Measurements from ENCODE around the gene CACTIN. TPM values are rescaled to one million over a fixed set of nuclear protein-coding genes. Genes with fewer than 3 reads are reported as not detected.
"Not testable (repeated sequence)": the region's sequence is repeated elsewhere in the genome, so short reads cannot be mapped to it uniquely, and the experiment has no call there.

Gene CACTIN
- polyA plus RNA-seq, 4 donors, result 17.8 to 30.4 (median 22.2) TPM

- no peak for DNase-seq (ENCODE audit: low read depth in 4 of 4, low spot score in 3 of 4)
Measured at GRCh38 chr19:3632739-3633558, 6.4 kb upstream of the CACTIN start.

- no peak for DNase-seq (ENCODE audit: low read depth in 4 of 4, low spot score in 3 of 4)
Measured at GRCh38 chr19:3632098-3632497, 5.5 kb upstream of the CACTIN start.

GRCh38 chr19:3631053-3631861, 4.7 kb upstream of the CACTIN start:
- no peak for DNase-seq (ENCODE audit: low read depth in 4 of 4, low spot score in 3 of 4)

DNA sequence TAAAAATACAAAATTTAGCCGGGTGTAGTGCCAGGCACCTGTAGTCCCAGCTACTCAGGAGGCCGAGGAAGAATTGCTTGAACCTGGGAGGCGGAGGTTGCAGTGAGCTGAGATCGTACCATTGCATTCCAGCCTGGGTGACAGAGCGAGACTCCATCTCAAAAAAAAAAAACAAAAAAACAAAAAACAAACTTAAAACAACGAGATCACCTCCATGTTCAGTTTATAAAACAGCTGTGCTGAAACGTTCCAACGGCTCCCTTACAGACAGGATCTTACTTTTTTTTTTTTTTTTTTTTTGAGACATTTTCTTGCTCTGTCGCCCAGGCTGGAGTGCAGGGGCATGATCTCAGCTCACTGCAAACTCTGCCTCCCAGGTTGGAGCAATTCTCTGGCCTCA, 2.2 kb upstream of the CACTIN start:
- not testable (repeated sequence) for DNase-seq (ENCODE audit: low read depth in 4 of 4, low spot score in 3 of 4)

- no peak for DNase-seq (ENCODE audit: low read depth in 4 of 4, low spot score in 3 of 4)
Measured at GRCh38 chr19:3627351-3627723, 747 bp upstream of the CACTIN start.

- DNase-seq (ENCODE audit: low read depth in 4 of 4, low spot score in 3 of 4), result no peak
Measured at GRCh38 chr19:3625996-3626472, 556 bp downstream of the CACTIN start.

GRCh38 chr19:3623716-3624115, 2.9 kb downstream of the CACTIN start:
- DNase-seq (ENCODE audit: low read depth in 4 of 4, low spot score in 3 of 4), result no peak

DNA sequence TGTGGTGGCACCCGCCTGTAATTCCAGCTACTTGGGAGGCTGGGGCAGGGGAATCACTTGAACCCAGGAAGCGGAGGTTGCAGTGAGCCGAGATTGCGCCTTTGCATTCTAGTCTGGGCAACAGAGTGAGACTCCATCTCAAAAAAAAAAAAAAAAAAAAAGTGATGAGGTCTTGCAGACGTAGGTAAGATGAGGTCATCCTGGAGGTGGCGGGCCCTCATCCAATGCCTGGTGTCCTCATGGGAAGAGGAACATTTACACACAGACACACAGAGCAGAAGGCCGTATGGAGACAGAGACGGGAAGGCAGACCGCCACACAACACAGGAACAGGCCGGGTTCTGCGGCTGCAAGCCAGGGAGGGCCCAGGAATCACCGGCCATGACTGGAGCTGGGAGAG, 4.4 kb downstream of the CACTIN start:
- no peak for DNase-seq (ENCODE audit: low read depth in 4 of 4, low spot score in 3 of 4)

- DNase-seq (ENCODE audit: low read depth in 4 of 4, low spot score in 3 of 4), result no peak
Measured at GRCh38 chr19:3621689-3622088, 4.9 kb downstream of the CACTIN start.

- DNase-seq (ENCODE audit: low read depth in 4 of 4, low spot score in 3 of 4), result no peak
Measured at GRCh38 chr19:3620817-3621547, 5.6 kb downstream of the CACTIN start.

DNA sequence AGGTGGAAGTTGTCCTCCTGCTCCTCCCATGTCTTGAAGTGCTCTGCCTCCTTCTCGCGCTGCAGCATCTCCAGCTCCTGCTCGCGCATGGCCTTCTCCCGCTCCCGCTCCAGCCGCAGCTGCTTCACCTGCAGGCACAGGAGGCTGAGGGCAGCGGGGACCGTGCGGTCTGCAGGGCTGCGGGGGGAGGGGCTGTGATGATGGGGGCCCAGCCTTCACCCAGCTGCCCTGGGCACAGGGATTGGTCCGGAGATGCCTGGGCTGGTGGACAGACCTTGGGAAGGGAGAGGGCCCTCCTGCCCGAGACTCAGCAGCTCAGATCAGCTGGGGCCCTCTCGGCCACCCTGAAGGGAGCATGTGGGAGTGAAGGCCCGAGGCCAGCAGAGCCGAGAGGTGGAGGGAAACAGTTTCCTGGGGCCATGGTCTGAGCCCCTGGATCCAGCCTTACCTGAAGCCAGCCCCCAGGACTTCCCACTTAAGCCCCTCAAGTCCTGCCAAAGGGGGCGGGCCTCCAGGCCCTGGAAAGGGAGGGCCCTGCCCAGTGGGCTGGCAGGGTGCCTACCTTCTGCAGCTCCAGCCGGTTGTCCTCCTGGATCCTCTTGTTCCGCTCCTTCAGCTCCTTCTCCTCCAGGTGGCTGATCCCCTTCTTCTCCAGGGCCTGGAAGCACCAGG, 6.3 kb downstream of the CACTIN start:
- DNase-seq (ENCODE audit: low read depth in 4 of 4, low spot score in 3 of 4), result no peak

GRCh38 chr19:3619631-3620012, 7.0 kb downstream of the CACTIN start:
- DNase-seq (ENCODE audit: low read depth in 4 of 4, low spot score in 3 of 4), result no peak

DNA sequence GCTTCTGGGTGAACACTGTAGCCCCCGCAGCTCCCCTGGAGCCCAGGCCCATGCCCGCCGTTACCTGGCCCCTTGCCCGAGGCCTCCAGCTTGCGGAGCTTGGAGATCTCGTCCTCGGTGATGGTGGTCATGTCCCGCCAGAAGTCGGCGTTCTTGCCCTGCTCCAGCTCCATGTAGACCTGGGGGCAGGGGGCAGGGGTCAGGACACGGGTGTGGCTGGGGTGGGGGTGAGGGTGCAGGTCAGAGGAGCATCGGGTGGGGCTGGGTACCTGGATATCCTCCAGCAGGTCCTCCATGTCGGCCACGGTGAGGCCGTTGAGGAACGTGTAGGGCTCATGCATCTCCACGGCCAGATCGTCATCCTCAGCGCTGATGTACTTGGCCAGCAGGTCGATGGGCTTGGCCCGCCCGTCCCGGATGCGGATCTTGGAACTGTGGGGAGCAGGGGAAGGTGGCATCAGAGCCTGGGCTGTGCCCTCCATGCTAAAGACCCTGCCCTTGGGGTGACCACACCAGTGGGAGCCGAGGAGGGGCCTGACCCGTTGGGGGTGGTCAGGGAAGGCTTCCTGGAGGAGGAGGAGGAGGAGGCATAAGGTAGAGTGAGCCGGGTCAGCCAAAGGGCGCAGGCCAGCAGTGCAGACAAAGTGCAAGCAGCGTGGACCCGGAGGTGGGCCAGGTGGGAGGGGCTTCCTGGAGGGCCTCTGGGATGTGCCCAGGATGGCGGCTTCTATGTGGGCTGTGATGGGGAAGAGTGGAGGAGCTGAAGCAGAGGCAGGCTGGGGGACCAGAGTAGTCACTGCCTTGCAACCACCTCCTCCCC, 7.6 kb downstream of the CACTIN start:
- no peak for DNase-seq (ENCODE audit: low read depth in 4 of 4, low spot score in 3 of 4)

DNA sequence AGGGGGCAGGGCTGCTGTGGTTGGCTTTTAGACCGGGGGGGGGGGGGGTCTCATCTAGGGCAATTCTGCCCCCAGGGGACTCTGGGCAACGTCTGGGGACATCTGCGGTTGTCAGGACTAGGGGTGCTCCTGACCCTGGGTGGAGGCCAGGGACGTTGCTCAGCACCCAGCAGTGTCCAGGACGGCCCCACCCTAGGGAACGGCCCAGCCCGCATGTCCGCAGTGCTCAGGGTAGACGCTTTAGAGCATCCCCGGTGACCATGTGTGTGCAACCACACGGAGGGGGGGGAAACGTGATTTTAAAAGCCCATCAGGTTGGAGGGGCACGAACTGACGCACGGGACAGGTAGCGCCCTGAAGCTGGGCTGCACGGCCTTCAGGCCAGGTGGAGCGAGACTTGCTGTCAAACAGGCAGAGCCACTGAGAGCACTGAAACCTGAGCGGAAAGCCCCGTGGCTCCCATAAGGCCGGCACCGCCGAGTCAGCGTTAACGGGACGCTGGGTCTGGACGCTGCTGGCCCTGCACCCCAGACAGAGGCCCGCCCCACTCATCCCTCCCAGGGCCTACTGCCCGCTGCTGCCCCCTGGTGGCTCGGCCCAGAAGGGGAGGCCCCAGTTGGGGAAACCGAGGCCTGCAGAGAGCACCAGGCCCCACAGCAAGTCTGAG, 8.3 kb downstream of the CACTIN start:
- no peak for DNase-seq (ENCODE audit: low read depth in 4 of 4, low spot score in 3 of 4)

- DNase-seq (ENCODE audit: low read depth in 4 of 4, low spot score in 3 of 4), result no peak
Measured at GRCh38 chr19:3617463-3617862, 9.1 kb downstream of the CACTIN start.

DNA sequence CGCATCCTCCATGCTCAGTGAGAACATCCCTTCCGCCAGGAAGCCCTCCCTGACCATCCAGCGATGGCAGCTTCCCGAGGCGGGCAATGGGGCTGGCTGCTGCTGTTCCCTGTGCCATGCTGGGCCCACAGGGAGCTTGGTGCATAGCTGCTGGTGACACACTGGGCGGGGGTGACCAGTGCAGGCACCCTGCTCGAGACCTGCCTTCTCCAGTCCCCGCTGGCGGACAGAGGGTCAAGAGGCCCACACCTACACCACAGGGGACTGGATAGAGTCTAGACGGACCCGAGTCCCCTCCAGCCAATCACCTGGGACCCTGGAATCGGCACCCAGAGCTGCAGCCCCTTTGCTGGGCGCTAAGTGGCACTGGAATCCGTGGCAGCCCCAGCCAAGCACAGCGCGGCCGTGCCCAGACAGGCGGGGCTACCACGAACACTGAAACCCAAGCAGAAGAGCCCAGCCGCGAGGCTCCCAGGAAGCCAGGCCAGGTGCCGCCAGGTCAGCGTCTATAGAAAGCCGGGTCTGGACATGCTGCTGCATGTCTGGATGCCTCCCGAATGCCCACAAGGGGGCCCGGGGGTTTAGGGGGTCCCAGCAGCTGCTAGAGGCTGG, 11.0 kb downstream of the CACTIN start:
- DNase-seq (ENCODE audit: low read depth in 4 of 4, low spot score in 3 of 4), result no peak

DNA sequence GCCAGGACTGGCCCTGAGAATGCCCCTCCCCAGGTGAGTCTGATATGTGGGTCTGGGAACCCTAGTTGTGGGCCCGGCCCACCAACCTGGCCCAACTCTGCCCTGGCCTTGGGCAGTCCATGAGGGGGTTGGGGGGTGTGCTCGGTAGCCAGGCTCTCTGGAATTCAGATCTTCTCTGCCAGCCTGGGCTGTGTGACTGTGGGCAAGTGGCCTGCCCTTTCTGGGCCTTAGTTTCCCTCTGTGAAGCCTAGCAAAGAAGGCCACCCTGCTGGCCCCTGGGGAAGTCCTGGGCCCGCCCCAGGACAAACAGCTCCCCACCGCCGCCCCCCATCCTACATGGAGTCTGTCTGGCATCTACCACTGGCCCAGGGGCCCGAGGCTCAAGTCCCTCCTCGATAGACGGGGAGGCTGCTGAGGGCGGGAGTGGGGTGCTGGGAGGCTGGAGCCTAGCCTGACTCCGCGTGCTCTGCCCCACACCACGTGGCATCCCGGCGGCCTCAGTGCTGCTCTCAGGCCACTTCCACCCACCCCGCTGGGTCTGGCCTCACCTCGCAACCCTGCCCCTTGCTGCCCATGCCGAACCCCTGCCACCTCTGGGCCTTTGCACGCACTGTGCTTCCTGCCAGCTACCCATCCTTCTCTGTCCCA, 11.6 kb downstream of the CACTIN start:
- DNase-seq (ENCODE audit: low read depth in 4 of 4, low spot score in 3 of 4), result no peak

All from left renal pelvis (tissue), 4 donors.